ENCODE results near the gene CBX2. TPM values are rescaled to one million over a fixed set of nuclear protein-coding genes. Genes with fewer than 3 reads are reported as not detected.

CBX2 gene
- total RNA-seq, 2 donors from 2014 or later = 1.6 to 2.0 TPM

GRCh38 chr17:79745641-79746105, 32.3 kb upstream of the CBX2 start:
- no peak for DNase-seq
- Histone ChIP-seq H3K36me3 (replicated peaks in 1 of 2; ENCODE audit: insufficient read depth in 1 of 2, low read depth in 2 of 2) (no peaks in the 10 kb centered on the region), H3K27ac (no peak overlapping the region), H3K4me3 (no peak overlapping the region), H3K27me3 (peaks cover 0 to 14% of the 10 kb centered on the region in 2 donors), H3K9me3 (no peaks in the 10 kb centered on the region), H3K4me1 (peaks cover 24% of the 10 kb centered on the region)
- ATAC-seq = no peak
- WGBS, 2 donors = 30 to 44% methylated on average over 6 of the region's 6 CpGs
- intact Hi-C loops (cut with DNase I) = loop anchor here (10.0 kb wide), 1 partner anchor 239 kb away; no protein-coding TSS in a partner anchor
- no peak for TF ChIP-seq CTCF (IDR thresholded peaks at IDR 0.05)
- TF ChIP-seq POLR2A (IDR thresholded peaks at IDR 0.05) = no peak

DNA sequence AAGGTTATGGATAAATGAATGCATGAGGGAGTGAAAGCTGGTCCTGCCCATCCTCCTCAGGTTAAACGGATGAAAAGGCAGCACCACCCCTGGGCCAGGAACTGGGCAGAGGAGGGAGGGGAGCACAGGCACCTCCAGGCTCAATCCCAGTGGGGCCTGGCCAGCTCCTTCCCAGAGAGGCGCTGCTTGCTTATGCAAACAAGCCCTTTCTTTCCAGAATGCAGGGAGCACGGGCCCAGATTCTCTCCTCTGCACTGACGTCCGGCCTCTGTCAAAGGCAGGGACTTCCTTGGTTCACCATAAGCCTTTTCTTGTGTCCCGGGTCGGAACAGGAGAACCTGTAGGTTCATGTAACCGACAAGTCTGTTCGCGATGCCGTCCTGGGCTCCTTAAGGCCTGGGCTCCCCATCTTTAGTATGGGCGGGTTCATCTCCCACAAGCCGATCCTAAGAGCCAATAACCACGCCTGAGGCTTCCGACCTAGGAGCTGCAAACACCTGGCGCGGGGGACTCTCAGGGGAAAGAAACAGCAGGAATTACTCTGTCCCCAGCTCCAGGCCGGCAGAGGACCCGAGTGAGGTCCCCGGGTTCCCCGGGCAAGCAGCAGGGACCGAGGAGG, 30.9 kb upstream of the CBX2 start:
- peaks cover 0 to 14% of the 10 kb centered on the region in 2 donors for H3K27me3 ChIP-seq
- H3K4me3 ChIP-seq = no peak overlapping the region
- ATAC-seq = no peak

DNA sequence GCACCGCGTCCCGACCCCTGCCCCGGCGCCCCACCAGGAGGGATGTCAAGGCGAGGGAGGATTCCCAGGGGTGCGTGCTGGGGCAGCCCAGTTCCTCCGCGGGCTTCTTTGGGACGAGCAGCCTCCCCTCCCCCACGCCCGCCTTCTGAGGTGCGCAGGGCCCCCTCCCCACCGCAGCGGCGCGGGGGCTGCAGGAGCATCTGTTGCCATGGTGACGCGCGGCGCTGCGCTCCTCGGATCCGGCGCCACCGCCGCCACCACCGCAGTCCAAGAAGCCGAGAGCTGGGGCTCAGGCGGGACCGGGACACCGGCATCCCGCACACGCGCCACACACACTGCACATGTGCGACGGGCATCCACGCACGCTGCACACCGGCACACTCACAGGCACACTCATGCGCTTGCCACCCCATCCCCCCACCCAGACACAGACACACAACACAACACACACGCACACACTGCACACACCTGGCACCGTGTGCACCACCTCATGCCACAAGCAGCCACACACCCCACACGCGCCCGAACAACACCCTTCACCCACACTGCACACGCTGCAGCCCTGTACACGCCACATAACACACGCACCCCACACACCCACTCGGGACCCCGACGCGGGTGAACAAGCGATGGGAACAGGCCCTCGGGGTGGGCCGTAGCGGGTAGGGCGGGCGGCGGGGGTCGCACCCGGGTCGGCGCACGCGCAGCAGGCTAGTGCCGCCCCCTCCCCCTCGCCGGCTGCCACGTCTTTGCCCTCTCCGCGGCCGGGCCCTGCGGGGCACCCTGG, 30.2 kb upstream of the CBX2 start:
- no peak overlapping the region for H3K4me3 ChIP-seq
- TF ChIP-seq CTCF (IDR thresholded peaks at IDR 0.05) (no peak), POLR2A (IDR thresholded peaks at IDR 0.05) (no peak)

More for the DNA sequence above, 30.9 kb upstream of the CBX2 start:
- Histone ChIP-seq H3K27ac (no peak overlapping the region), H3K9me3 (no peaks in the 10 kb centered on the region), H3K36me3 (replicated peaks in 1 of 2; ENCODE audit: insufficient read depth in 1 of 2, low read depth in 2 of 2) (no peaks in the 10 kb centered on the region), H3K4me1 (peaks cover 12% of the 10 kb centered on the region)
- WGBS, 2 donors = 30 to 45% methylated on average over 5 to 21 of the region's 22 CpGs
- TF ChIP-seq POLR2A (IDR thresholded peaks at IDR 0.05) (no peak), CTCF (IDR thresholded peaks at IDR 0.05) (no peak)
- no peak for DNase-seq
- intact Hi-C loops (cut with DNase I) = loop anchor here (10.0 kb wide), 1 partner anchor 238 kb away; no protein-coding TSS in a partner anchor

DNA sequence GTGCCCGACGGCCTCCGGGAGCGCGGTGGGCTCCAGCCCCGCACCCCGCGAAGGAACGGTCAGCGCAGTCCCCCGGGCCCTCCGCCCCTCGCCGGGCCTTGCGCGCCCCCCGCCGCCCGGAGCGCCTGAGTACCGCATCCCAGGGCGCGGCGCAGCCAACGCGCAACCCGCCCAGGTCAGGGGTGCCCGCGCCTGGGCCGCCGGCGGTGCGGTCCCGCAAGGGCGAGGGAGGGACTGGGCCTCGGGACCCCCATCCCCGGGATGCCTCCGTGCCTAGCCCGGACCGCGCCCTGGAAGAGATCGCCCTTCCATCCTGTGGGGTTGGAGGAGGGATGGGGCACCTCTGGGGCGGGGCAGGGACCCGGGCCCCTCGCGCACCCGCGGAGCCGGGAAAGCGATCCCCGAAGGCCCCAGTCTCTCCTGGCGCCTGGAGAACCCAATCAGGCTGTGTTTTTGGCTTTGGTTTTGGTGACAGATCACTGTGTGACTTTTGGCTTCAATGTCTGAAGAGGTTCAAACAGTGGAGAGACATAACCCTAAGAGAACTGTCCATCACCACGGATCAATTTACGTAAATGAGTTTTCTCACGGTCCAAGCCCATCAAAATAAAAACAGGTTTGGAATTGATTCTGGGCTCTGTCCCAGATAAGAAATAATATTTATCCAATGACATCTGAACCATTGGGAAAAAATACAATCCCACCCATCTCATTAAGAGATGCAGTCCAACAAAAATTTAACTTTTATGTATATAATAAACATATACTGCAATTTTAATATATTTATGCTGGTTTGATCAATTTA, 29.5 kb upstream of the CBX2 start:
- no peak for DNase-seq
- no peaks in the 10 kb centered on the region for H3K36me3 ChIP-seq (replicated peaks in 1 of 2; ENCODE audit: insufficient read depth in 1 of 2, low read depth in 2 of 2)
- no peak for ATAC-seq
- intact Hi-C loops (cut with DNase I) = loop anchor here (10.0 kb wide), 1 partner anchor 236 kb away; no protein-coding TSS in a partner anchor
- peaks cover 8% of the 10 kb centered on the region for H3K4me1 ChIP-seq
- 9 to 12% methylated on average over 16 to 34 of the region's 55 CpGs for WGBS, 2 donors
- no peak overlapping the region for H3K27ac ChIP-seq
- no peak overlapping the region for H3K4me3 ChIP-seq
- TF ChIP-seq POLR2A (IDR thresholded peaks at IDR 0.05) = no peak
- no peak for TF ChIP-seq CTCF (IDR thresholded peaks at IDR 0.05)
- H3K27me3 ChIP-seq = peaks cover 0 to 14% of the 10 kb centered on the region in 2 donors
- no peaks in the 10 kb centered on the region for H3K9me3 ChIP-seq

More for the DNA sequence above, 30.2 kb upstream of the CBX2 start:
- no peak for DNase-seq
- 4% methylated on average over 73 of the region's 74 CpGs; no CpG with 5 or more reads in 1 of the 2 donors for WGBS, 2 donors
- peaks cover 8% of the 10 kb centered on the region for H3K4me1 ChIP-seq
- intact Hi-C loops (cut with DNase I) = loop anchor here (10.0 kb wide), 1 partner anchor 237 kb away; no protein-coding TSS in a partner anchor
- peaks cover 0 to 14% of the 10 kb centered on the region in 2 donors for H3K27me3 ChIP-seq
- no peaks in the 10 kb centered on the region for H3K9me3 ChIP-seq
- no peaks in the 10 kb centered on the region for H3K36me3 ChIP-seq (replicated peaks in 1 of 2; ENCODE audit: insufficient read depth in 1 of 2, low read depth in 2 of 2)
- no peak overlapping the region for H3K27ac ChIP-seq
- ATAC-seq = no peak
